SKM-1 (cell line): ENCODE data around the gene CHPF.

Source experiments
- DNase-seq: peaks from one replicate; lab custom pipeline; 2025; ENCODE audit not compliant: unreplicated experiment; lab: John Stamatoyannopoulos, UW

Gene CHPF

GRCh38 chr2:219498280-219499057, 45.1 kb downstream of the CHPF start, which contains the start of gene GMPPA:
Gene GMPPA (plus strand): TSS chr2:219498891. CDS start chr2:219499976, 1,085 bp downstream.
- peak; percentile 98 for DNase-seq

- DNase-seq, result peak; percentile 52
Measured at GRCh38 chr2:219497495-219498279, 45.9 kb downstream of the CHPF start.

GRCh38 chr2:219496825-219497494, 46.6 kb downstream of the CHPF start:
- no peak for DNase-seq

- no peak for DNase-seq
Measured at GRCh38 chr2:219496247-219496824, 47.3 kb downstream of the CHPF start.

- DNase-seq, result peak; percentile 69
Measured at GRCh38 chr2:219495531-219496122, 48.0 kb downstream of the CHPF start.

DNA sequence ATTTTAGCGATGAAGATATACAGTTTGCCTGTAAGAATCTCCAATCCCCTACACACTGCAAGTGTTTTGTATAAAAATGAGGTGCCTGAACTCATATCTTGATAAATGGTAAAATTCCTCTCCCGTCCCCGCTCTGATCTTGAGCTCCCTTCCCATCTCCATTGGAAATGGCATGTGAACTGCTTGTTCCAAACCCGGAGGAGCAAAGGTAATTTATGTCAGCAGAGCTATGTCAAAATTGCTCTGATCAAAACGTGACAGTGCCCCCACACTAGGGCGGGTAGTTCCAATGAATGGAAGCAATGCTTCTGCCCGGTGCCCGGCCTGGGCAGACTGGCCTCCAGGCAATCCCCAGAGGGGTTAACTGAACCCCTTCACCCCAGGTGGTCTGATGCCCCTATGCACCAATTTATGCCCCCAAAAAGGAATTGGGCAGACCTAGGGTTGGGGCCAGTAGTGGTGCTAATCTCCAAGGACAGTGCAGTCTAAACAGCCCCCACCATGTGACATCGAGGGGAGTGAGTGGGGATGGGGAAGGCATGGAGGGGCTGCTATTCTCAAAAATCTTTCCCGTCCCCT, 48.6 kb downstream of the CHPF start:
- DNase-seq, result no peak

DNA sequence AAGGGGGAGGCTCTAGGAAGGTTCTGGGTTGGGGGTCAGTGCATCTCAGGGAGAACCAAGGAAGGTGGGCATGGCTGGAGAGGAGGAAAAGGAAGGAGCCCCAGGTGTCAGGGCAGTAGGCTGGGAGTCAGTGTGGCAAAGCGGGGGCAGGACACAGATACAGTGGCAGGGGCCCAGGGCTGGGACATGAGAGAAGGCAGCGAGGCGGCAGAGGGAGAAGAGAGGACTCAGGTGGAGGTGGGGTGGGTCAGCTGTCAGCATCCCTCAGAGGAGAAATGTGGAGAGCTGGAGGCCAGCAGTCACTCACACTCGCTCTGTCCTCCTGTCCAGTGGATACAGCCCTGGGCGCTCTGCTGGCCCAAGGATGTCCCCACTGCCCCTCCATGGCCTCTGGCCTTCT, 50.5 kb downstream of the CHPF start:
- no peak for DNase-seq

DNA sequence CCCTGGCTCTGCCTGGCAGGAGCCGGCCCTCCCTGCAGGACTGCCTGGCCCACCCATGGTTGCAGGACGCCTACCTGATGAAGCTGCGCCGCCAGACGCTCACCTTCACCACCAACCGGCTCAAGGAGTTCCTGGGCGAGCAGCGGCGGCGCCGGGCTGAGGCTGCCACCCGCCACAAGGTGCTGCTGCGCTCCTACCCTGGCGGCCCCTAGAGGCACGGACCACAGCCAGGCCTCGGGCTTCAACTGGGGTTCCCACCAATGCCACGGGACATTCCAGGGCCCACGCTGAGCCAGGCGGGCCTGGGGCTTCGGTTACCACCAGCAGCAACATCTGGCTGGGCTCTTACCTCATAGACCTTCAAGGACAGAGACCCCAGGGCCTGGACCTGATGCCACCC, 51.0 kb downstream of the CHPF start:
- no peak for DNase-seq

- no peak for DNase-seq
Measured at GRCh38 chr2:219491278-219491963, 52.2 kb downstream of the CHPF start.

DNA sequence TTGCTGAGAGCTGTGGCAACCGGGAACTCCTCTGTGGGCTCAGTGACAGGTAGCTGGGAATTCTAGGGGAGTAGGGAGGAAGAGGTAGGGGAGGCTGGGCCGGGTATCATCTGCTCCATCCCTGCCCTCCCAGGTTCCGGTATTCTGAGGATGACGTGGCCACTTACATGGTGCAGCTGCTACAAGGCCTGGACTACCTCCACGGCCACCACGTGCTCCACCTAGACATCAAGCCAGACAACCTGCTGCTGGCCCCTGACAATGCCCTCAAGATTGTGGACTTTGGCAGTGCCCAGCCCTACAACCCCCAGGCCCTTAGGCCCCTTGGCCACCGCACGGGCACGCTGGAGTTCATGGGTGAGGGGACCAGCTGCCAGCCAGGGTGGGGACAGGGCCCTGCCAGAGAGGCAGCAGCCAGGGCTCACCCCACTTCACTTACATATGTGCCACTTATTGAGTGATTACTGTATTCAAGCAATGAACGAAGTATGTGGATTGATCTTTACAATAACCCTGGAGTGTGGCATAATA, 52.9 kb downstream of the CHPF start:
- DNase-seq, result no peak

DNA sequence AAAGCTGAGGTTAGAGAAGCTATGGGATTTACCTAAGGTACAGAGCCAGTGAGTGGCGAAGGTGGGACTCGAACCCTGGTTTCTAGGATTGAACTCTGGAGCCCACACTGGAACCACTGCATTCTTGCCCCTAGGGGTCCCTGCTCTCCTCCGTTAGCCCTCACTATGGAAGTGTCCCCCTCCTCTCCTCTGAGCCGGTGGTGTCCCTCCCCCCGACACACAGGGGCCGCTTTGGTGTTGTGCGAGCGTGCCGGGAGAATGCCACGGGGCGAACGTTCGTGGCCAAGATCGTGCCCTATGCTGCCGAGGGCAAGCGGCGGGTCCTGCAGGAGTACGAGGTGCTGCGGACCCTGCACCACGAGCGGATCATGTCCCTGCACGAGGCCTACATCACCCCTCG, 53.4 kb downstream of the CHPF start:
- no peak for DNase-seq

GRCh38 chr2:219489315-219489714, 54.3 kb downstream of the CHPF start:
- DNase-seq, result no peak
